ENCODE results near the gene CDH2. TPM values are rescaled to one million over a fixed set of nuclear protein-coding genes. Genes with fewer than 3 reads are reported as not detected.

Gene CDH2
- total RNA-seq, 1 donor from 2014 or later: 198 TPM

DNA sequence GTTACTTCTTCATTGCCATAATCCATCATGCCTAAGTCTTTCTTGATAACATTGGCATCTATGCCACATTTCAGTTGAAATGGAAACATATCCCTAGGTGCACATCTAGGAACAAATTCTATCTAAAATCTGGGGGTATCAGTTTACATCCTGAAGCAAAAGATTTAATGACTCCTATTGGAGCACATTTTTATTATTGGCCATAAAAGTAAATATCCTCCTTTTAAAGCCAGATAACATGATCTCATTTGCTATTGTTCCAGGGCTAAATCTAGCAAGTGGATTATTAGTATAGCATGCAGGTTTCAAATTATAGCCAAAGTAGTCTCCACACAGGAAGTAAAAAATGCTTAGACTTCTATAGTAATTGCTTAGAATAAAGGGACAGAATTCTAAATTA is 193.2 kb downstream of the CDH2 start:
- peaks cover 10% of the 10 kb centered on the region for H3K4me1 Mint-ChIP-seq (ENCODE audit: low read depth)
- no peak for DNase-seq (ENCODE audit: low spot score)
- no peaks in the 10 kb centered on the region for H3K27me3 Mint-ChIP-seq (ENCODE audit: low read depth)
- H3K36me3 Mint-ChIP-seq (ENCODE audit: low read depth): peaks cover 21% of the 10 kb centered on the region
- H3K9me3 Mint-ChIP-seq (ENCODE audit: low read depth): no peaks in the 10 kb centered on the region
- H3K4me3 Mint-ChIP-seq (ENCODE audit: unreplicated experiment): no peak overlapping the region
- no peak overlapping the region for H3K27ac Mint-ChIP-seq (ENCODE audit: unreplicated experiment)
- TF ChIP-seq CTCF (IDR thresholded peaks at IDR 0.05): no peak

- peaks cover 18% of the 10 kb centered on the region for H3K36me3 Mint-ChIP-seq (ENCODE audit: low read depth)
- DNase-seq (ENCODE audit: low spot score): no peak
- no peaks in the 10 kb centered on the region for H3K9me3 Mint-ChIP-seq (ENCODE audit: low read depth)
- H3K4me1 Mint-ChIP-seq (ENCODE audit: low read depth): peaks cover 12% of the 10 kb centered on the region
- no peak overlapping the region for H3K27ac Mint-ChIP-seq (ENCODE audit: unreplicated experiment)
- no peaks in the 10 kb centered on the region for H3K27me3 Mint-ChIP-seq (ENCODE audit: low read depth)
- H3K4me3 Mint-ChIP-seq (ENCODE audit: unreplicated experiment): no peak overlapping the region
- TF ChIP-seq CTCF (IDR thresholded peaks at IDR 0.05): no peak
These were observed 200.0 kb downstream of the CDH2 start for GRCh38 chr18:27976806-27977408.

GRCh38 chr18:27970321-27970720 is 206.6 kb downstream of the CDH2 start:
- peaks cover 35% of the 10 kb centered on the region for H3K4me1 Mint-ChIP-seq (ENCODE audit: low read depth)
- no peak for DNase-seq (ENCODE audit: low spot score)
- peaks cover 14% of the 10 kb centered on the region for H3K36me3 Mint-ChIP-seq (ENCODE audit: low read depth)
- peaks cover 7% of the 10 kb centered on the region for H3K9me3 Mint-ChIP-seq (ENCODE audit: low read depth)
- H3K27me3 Mint-ChIP-seq (ENCODE audit: low read depth): no peaks in the 10 kb centered on the region
- TF ChIP-seq CTCF (IDR thresholded peaks at IDR 0.05): no peak
- no peak overlapping the region for H3K4me3 Mint-ChIP-seq (ENCODE audit: unreplicated experiment)
- H3K27ac Mint-ChIP-seq (ENCODE audit: unreplicated experiment): no peak overlapping the region

DNA sequence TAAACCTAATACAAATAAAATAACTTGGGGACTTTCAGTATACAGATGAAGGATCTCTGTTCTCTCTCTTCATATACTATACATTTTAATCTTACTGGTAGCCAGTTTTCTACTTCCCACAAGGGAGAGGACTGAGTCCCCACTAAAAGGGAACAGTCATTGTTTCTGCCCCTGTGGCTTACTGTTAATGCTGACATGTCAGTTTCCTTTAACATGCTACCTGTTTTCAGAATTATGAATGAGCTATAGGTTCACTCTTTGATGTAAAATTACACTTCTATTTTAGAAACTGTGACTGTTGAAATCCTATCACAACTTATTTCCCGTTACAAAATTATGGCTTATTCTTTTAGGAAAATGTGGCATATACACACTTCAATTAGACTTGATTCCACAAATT is 207.7 kb downstream of the CDH2 start:
- Mint-ChIP-seq H3K27me3 (ENCODE audit: low read depth) (no peaks in the 10 kb centered on the region), H3K27ac (ENCODE audit: unreplicated experiment) (no peak overlapping the region), H3K9me3 (ENCODE audit: low read depth) (peaks cover 12% of the 10 kb centered on the region), H3K4me1 (ENCODE audit: low read depth) (peaks cover 46% of the 10 kb centered on the region), H3K4me3 (ENCODE audit: unreplicated experiment) (no peak overlapping the region), H3K36me3 (ENCODE audit: low read depth) (peaks cover 21% of the 10 kb centered on the region)
- DNase-seq (ENCODE audit: low spot score): no peak
- no peak for TF ChIP-seq CTCF (IDR thresholded peaks at IDR 0.05)

DNA sequence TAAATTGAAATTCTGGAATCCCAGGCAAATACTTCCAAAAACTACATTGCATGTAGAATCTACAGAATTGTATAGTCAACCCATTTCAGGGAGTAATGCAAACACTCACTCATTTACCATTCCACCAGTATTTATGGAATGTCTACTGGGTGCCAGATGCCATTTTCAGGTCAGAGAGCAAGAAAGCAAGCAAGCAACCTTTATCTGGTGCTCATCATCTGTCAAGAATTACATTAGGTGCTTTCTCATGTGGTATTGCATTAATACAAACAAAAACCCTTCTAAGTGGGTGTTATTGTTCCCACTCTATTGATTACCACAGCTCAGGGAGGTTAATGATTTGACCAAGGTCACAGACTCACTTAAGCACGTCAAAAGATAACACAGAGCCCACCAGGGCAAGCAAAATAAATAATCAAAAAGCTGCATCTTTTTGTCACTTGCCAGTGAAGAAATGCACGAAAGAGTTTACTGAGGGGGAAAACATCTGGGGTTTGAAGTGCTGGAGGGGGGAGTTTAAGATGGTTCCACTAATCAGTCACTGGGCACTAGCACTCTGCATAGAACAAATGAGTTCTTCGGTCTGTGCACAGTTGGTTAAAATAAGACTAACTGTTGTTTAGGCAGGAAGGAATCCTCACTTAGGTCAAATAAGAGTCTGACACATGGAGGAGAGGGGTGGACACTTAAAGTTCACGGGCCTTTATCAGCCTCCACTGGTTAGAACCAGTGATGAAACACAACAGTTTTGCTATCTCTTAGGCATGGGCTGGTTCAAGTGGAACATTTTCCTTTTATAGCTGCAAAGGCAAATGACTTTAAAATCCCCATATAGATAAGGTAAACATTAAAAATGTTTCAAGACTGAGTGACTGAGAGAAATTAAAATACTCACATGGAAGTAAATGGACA is 208.8 kb downstream of the CDH2 start:
- H3K27me3 Mint-ChIP-seq (ENCODE audit: low read depth): no peaks in the 10 kb centered on the region
- peaks cover 57% of the 10 kb centered on the region for H3K4me1 Mint-ChIP-seq (ENCODE audit: low read depth)
- no peak overlapping the region for H3K4me3 Mint-ChIP-seq (ENCODE audit: unreplicated experiment)
- peaks cover 12% of the 10 kb centered on the region for H3K9me3 Mint-ChIP-seq (ENCODE audit: low read depth)
- TF ChIP-seq CTCF (IDR thresholded peaks at IDR 0.05): no peak
- H3K27ac Mint-ChIP-seq (ENCODE audit: unreplicated experiment): peak overlapping the region; percentile 81
- H3K36me3 Mint-ChIP-seq (ENCODE audit: low read depth): peaks cover 21% of the 10 kb centered on the region
- no peak for DNase-seq (ENCODE audit: low spot score)
